GM18951 (cell line): ENCODE data around the gene TEN1.
"Not testable (repeated sequence)": the region's sequence is repeated elsewhere in the genome, so short reads cannot be mapped to it uniquely, and the experiment has no call there.

ENCODE experiments used
- POLR2A ChIP-seq: IDR thresholded peaks from 4 replicates; pipeline ENCODE4 v1.6.1; 2011; ENCODE audit warnings: mild to moderate bottlenecking; ENCODE audit not compliant: insufficient read length, insufficient read depth; ENCODE audit errors: extremely low read depth
- in situ Hi-C: fragments of 300-500 bp; cut with MboI; formaldehyde crosslinking; loops from one replicate; pipeline ENCODE4 v1.12.0; 2022; ENCODE audit warnings: low sequenced_read_pairs, mixed read lengths, inconsistent platforms; ENCODE audit not compliant: unreplicated experiment

The TEN1 gene

GRCh38 chr17:75959051-75959838 is 19.8 kb upstream of the TEN1 start:
- TF ChIP-seq POLR2A, result no peak
- in situ Hi-C loops, result no loop called here

GRCh38 chr17:75959839-75960511 is 19.1 kb upstream of the TEN1 start:
- in situ Hi-C loops, result no loop called here
- no peak for TF ChIP-seq POLR2A

- no peak for TF ChIP-seq POLR2A
- in situ Hi-C loops, result no loop called here
These were observed 13.6 kb upstream of the TEN1 start for GRCh38 chr17:75965468-75965867.

- in situ Hi-C loops, result not testable (repeated sequence)
These were observed 10.0 kb upstream of the TEN1 start for GRCh38 chr17:75969044-75969443.

GRCh38 chr17:75970011-75970523 is 9.0 kb upstream of the TEN1 start:
- no peak for TF ChIP-seq POLR2A
- in situ Hi-C loops, result no loop called here

GRCh38 chr17:75970626-75971025 is 8.4 kb upstream of the TEN1 start:
- no peak for TF ChIP-seq POLR2A
- in situ Hi-C loops, result no loop called here

GRCh38 chr17:75975187-75975586 is 3.9 kb upstream of the TEN1 start:
- in situ Hi-C loops, result not testable (repeated sequence)

- TF ChIP-seq POLR2A, result no peak
- in situ Hi-C loops, result no loop called here
These were observed 3.3 kb upstream of the TEN1 start for GRCh38 chr17:75975757-75976174.

- in situ Hi-C loops, result no loop called here
These were observed 2.7 kb upstream of the TEN1 start for GRCh38 chr17:75976175-75976848.

GRCh38 chr17:75979705-75980187 is 706 bp downstream of the TEN1 start:
- no peak for TF ChIP-seq POLR2A
- in situ Hi-C loops, result no loop called here

More at GRCh38 chr17:75976175-75976848, 2.7 kb upstream of the TEN1 start:
- no peak for TF ChIP-seq POLR2A

- in situ Hi-C loops, result no loop called here
These were observed 1.4 kb downstream of the TEN1 start for GRCh38 chr17:75980188-75981018.

GRCh38 chr17:75981019-75981615 is 2.1 kb downstream of the TEN1 start:
- in situ Hi-C loops, result no loop called here
- TF ChIP-seq POLR2A, result no peak

More at GRCh38 chr17:75980188-75981018, 1.4 kb downstream of the TEN1 start:
- no peak for TF ChIP-seq POLR2A
